KOPT-K1 (cell line): ENCODE measurements around the gene M1AP.
A peak's percentile ranks its signal among the peaks of the same experiment; 100 is the strongest.

Source experiments
- H3K27ac ChIP-seq: fragments of 200-600 bp; sonication (generic); 2 replicates; pipeline ENCODE4 v1.5.1; 2016; ENCODE audit warnings: antibody characterized with exemption, mild to moderate bottlenecking, low read depth, low read length; ENCODE audit not compliant: poor library complexity, severe bottlenecking
- H3K36me3 ChIP-seq: fragments of 200-600 bp; sonication (generic); 2 replicates; pipeline ENCODE4 v1.5.1; 2017; ENCODE audit warnings: antibody characterized with exemption, mild to moderate bottlenecking, low read length, moderate library complexity; ENCODE audit not compliant: insufficient read depth
- H3K9me3 ChIP-seq: fragments of 200-600 bp; sonication (generic); 2 replicates; pipeline ENCODE4 v1.5.1; 2017; ENCODE audit warnings: antibody characterized with exemption, low read length, mild to moderate bottlenecking; ENCODE audit not compliant: insufficient read depth, poor library complexity, severe bottlenecking

The M1AP gene

GRCh38 chr2:74588664-74589063, 59.5 kb downstream of the M1AP start:
- Histone ChIP-seq H3K27ac (no peak overlapping the region), H3K9me3 (no peaks in the 10 kb centered on the region), H3K36me3 (no peaks in the 10 kb centered on the region)

DNA sequence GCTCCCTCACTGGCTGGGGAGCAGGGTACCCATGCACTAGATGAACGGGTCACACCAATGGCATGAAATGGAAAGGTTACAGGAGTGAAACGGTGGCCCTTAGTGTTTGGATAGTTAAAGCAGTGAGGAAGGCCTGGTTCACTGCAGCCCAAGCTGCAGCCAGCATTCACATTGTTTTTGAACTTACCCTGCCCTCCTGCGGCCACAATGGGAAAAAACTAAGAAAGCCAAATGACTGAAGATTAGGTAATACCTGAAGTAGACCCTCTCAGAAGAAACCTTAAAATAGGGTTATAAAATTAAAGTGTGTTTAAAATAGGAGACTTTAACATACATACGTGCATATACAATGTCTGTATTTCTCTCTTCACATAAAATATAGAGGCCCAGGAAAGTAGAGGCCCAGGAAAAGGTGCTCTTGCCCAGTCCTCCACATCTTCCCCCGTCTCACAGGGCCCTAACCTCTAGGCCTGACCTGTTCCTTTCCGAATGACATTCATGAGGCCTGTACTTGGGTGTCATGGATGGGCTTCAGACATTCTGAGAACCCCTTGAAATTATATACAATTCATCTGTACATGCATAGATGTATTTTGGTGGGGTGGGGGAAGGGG, 60.4 kb downstream of the M1AP start:
- no peak overlapping the region for H3K27ac ChIP-seq
- H3K9me3 ChIP-seq: no peaks in the 10 kb centered on the region
- no peaks in the 10 kb centered on the region for H3K36me3 ChIP-seq

- no peaks in the 10 kb centered on the region for H3K9me3 ChIP-seq
Observed at GRCh38 chr2:74585406-74586185, 62.5 kb downstream of the M1AP start.

GRCh38 chr2:74584088-74584645, 64.0 kb downstream of the M1AP start:
- Histone ChIP-seq H3K27ac (no peak overlapping the region), H3K9me3 (no peaks in the 10 kb centered on the region)

More at GRCh38 chr2:74585406-74586185, 62.5 kb downstream of the M1AP start:
- Histone ChIP-seq H3K36me3 (no peaks in the 10 kb centered on the region), H3K27ac (no peak overlapping the region)

GRCh38 chr2:74583504-74583903, 64.6 kb downstream of the M1AP start:
- H3K27ac ChIP-seq: no peak overlapping the region
- H3K36me3 ChIP-seq: no peaks in the 10 kb centered on the region
- no peaks in the 10 kb centered on the region for H3K9me3 ChIP-seq

More at GRCh38 chr2:74584088-74584645, 64.0 kb downstream of the M1AP start:
- no peaks in the 10 kb centered on the region for H3K36me3 ChIP-seq

- Histone ChIP-seq H3K27ac (no peak overlapping the region), H3K9me3 (no peaks in the 10 kb centered on the region), H3K36me3 (no peaks in the 10 kb centered on the region)
Observed at GRCh38 chr2:74582184-74582583, 65.9 kb downstream of the M1AP start.

DNA sequence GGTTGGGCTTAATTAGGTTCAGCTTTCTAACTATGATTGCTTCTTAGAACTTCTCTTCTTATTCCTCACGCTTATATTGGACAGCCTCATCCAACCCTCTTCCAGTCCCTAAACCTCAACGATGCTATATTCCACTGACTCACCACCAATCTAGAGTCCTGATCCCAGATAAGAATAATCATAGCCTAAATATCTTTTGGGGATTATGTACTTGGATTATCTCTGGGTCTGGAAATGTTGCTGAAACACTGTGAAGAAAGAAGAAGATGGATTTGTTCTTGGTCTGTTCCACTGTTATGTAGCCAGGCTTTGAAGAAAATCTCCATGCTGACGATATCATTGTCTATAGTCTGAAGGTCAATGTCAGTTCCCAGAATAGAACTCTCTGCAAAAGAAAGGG, 66.7 kb downstream of the M1AP start:
- Histone ChIP-seq H3K27ac (no peak overlapping the region), H3K36me3 (no peaks in the 10 kb centered on the region)

DNA sequence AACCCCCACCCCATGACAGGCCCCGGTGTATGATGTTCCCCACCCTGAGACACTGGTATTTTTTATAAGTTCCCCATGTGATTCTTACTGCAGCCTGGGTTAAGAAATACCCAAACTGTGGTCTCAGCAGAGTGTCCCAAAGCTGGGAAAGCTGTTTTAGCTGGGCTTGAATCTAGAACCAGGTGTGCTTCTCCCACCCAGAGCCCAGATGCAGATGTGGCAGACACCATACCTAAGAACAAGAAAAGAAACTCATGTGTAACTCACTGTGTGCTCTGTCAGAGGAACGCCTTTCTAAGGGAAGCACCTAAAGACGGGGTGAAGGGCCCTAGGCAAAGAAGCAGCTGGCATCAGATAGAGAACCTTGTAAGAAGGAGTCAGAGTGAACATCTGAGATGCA, 69.7 kb downstream of the M1AP start:
- H3K9me3 ChIP-seq: no peaks in the 10 kb centered on the region
- H3K36me3 ChIP-seq: no peaks in the 10 kb centered on the region
- H3K27ac ChIP-seq: no peak overlapping the region

More for the DNA sequence above, 66.7 kb downstream of the M1AP start:
- no peaks in the 10 kb centered on the region for H3K9me3 ChIP-seq

DNA sequence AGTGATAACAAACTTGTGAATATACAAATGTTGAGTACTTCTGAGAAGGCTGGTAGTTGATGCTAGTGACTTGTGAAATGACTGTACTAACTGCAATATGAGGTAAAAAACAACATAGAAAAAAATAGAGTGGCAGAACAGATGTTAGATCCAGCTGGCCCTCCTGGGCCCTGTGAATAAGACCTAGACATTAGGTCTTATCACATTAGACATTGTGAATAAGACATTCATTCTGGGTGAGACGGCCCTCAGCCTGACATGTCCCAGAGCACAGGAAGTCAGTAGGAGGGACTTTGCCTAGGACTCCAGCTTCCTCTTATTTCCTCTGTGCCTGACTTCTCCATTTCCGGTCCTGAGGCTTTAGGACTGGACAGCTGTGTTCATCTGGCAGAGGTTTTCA, 70.7 kb downstream of the M1AP start:
- Histone ChIP-seq H3K27ac (no peak overlapping the region), H3K36me3 (no peaks in the 10 kb centered on the region), H3K9me3 (no peaks in the 10 kb centered on the region)

DNA sequence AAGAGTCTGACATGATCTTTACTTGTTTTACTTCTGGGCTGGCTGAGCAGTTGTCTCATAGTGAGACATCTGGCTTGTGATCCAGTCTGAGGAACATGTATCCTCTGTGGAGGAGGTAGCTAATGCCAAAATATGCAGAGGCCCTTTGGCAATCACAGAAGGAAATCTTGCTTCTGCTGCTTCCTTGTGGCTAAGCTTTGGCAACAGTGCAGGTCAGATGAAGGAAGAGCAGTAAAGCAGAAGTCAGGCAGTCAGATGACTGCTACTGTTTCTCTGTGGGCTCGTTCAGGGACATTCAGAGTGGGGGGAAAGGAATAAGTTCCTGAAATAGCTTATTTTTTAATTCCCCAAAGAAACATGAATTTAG, 71.3 kb downstream of the M1AP start:
- Histone ChIP-seq H3K27ac (no peak overlapping the region), H3K9me3 (no peaks in the 10 kb centered on the region), H3K36me3 (no peaks in the 10 kb centered on the region)

DNA sequence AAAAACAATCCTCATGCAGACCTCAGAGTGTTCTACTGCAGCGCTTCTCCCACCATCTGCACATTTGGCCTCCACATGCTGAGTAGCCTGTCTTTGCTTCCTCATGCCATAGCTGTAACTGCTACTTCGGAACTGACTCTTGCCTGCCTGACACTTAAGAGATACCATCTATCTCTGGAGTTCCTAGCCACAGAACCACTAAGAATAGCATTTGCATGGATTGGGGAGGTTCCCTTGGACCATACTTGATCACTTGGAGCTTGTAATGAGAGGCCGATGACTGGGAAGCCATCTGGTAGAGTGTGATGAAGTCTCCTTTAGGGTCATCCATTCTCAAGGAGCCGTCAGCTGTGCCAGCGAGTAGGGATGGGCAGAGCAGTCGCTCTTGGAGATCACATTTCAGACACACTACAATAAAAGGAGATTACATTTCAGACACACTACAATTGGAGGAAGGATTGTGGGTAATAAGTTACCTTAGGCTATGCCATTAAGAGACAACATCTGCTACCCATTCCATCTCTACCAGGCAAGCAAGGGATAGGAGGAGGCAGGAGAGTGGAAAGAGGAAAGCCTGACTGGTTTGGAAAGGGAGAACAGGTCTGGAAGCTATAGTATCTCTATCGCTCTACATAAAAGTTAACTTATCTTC, 71.8 kb downstream of the M1AP start:
- no peak overlapping the region for H3K27ac ChIP-seq

GRCh38 chr2:74575320-74575719, 72.8 kb downstream of the M1AP start:
- H3K9me3 ChIP-seq: no peaks in the 10 kb centered on the region
- no peaks in the 10 kb centered on the region for H3K36me3 ChIP-seq
- H3K27ac ChIP-seq: no peak overlapping the region

More for the DNA sequence above, 71.8 kb downstream of the M1AP start:
- H3K9me3 ChIP-seq: no peaks in the 10 kb centered on the region
- H3K36me3 ChIP-seq: no peaks in the 10 kb centered on the region

DNA sequence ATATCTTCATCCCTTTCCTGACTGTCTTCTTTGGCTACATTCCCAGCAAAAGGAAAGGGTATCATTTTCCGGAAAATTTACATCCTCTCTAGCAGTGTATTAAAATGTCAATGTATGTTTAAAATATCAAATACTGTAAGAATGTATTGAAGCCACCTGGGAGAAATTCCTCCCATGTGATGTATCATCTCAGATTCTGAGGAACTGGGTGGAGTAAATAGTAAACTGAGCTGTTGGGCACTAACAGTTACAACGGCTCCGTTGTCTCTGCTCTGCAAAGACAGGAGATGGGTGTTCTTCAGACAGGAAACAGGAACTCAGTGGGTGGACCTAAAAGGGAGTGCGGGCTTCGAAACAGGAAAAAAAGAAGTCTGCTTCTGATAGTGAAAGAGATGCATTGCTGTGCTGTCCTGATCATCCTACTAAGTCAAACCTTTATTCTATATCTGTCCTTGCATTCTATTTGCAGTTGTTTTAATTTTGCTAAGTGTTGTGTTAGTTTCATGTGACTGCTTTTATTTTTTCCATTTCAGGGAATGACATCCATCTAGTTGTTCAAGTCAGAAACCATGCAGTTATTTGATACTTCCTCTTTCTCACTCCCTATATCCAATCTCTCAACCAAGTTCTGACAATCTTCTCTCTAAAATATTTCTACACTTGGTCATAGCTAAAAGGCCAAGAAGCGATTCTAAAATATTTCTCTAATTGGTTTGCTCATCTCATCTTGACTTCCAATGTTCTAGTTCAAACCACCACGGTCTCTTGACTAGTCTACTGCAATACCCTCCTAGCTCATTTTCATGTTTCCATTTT, 74.2 kb downstream of the M1AP start:
- H3K27ac ChIP-seq: peak overlapping the region; percentile 31
- H3K36me3 ChIP-seq: no peaks in the 10 kb centered on the region
- H3K9me3 ChIP-seq: no peaks in the 10 kb centered on the region

- H3K36me3 ChIP-seq: no peaks in the 10 kb centered on the region
- H3K9me3 ChIP-seq: no peaks in the 10 kb centered on the region
- no peak overlapping the region for H3K27ac ChIP-seq
Observed at GRCh38 chr2:74572178-74572925, 75.8 kb downstream of the M1AP start.
